OCI-LY1 (cell line): ENCODE measurements around the gene TRIM5.

Experiments used
- EZH2 ChIP-seq: fragments of 200-600 bp; sonication (generic), shearing (Covaris generic); IDR thresholded peaks from 2 replicates; pipeline ENCODE4 v1.8.0; 2017; ENCODE audit warnings: borderline replicate concordance, mixed run types, mild to moderate bottlenecking, antibody characterized with exemption, low read length, moderate library complexity, mixed read lengths
- TF ChIP-seq, protein P1 (sequence below): fragments of 200-600 bp; sonication (generic), shearing (Covaris generic); IDR thresholded peaks from 2 replicates; pipeline ENCODE4 v1.5.1; 2017; ENCODE audit warnings: mild to moderate bottlenecking, antibody characterized with exemption, low read length, moderate library complexity, mixed read lengths

DNA sequence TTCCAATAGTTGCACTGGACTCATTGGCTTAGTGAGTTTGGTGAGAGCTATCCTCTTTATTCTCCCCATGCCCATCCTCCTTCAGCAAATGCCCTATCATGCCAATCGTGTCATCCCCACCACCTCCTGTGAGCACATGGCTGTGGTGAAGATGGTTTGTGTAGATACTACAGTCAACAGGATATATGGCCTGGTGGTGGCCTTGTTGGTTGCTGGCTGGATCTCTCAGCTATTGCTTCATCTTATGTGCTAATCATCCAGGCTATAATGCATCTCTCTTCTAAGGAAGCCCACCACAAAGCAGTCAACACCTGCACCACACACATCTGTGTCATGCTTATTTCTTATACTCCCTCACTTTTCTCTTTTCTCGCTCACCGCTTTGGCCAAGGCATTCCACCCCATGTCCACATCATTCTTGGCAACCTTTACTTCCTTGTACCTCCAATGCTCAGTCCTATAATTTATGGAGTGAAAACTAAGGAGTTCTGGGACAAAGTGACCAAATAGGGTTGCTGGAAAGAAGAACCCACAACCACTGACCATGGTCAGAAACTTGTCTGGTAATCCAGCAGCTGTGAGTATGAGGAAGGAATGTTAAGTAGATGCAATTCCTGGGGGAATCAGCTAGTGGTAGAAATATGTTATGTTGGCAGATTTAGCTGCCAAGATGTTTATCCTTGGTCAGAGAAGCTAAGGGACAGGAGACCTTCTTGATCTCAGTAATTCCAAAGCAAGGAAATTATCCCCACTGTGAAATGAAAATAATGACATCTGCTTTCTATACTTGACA, 35.0 kb upstream of the TRIM5 start:
- TF ChIP-seq, protein P1, sequence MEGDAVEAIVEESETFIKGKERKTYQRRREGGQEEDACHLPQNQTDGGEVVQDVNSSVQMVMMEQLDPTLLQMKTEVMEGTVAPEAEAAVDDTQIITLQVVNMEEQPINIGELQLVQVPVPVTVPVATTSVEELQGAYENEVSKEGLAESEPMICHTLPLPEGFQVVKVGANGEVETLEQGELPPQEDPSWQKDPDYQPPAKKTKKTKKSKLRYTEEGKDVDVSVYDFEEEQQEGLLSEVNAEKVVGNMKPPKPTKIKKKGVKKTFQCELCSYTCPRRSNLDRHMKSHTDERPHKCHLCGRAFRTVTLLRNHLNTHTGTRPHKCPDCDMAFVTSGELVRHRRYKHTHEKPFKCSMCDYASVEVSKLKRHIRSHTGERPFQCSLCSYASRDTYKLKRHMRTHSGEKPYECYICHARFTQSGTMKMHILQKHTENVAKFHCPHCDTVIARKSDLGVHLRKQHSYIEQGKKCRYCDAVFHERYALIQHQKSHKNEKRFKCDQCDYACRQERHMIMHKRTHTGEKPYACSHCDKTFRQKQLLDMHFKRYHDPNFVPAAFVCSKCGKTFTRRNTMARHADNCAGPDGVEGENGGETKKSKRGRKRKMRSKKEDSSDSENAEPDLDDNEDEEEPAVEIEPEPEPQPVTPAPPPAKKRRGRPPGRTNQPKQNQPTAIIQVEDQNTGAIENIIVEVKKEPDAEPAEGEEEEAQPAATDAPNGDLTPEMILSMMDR = no peak
- TF ChIP-seq EZH2 = no peak
